ENCODE measurements around the gene PPP6R2. TPM values are rescaled to one million over a fixed set of nuclear protein-coding genes. Genes with fewer than 3 reads are reported as not detected.
A peak's percentile ranks its signal among the peaks of the same experiment; 100 is the strongest.
"Not testable (repeated sequence)": the region's sequence is repeated elsewhere in the genome, so short reads cannot be mapped to it uniquely, and the experiment has no call there.

The PPP6R2 gene
- total RNA-seq, 1 experiment from 2014 or later = 47.8 TPM

DNA sequence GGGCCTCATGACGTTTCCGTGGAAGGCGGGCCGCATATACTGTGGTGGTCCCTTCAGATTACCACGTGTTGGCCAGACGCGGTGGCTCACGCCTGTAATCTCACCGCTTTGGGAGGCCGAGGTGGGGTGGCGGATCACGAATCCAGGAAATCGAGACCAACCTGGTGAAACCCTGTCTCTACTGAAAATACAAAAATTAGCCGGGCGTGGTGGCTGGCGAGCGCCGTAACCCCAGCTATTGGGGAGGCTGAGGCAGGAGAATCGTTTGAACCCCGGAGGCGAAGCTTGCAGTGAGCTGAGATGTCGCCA is 15.5 kb upstream of the PPP6R2 start:
- DNase-seq (ENCODE audit: low spot score) = no peak
- H3K27ac Mint-ChIP-seq = no peak overlapping the region; the same call in 1 of the 2 replicates
- H3K9me3 Mint-ChIP-seq = no peaks in the 10 kb centered on the region
- ChIA-PET CTCF (interaction anchor here (0.6 to 4.9 kb wide), 23 partner anchors 11 to 269 kb away, joined by 3 to 41 read pairs (median 5); partner anchors contain the start of genes HDAC10, MAPK12 and PLXNB2), POLR2A (no interaction called here)
- peak overlapping the region; percentile 68 for H3K4me3 Mint-ChIP-seq
- no peaks in the 10 kb centered on the region for H3K36me3 Mint-ChIP-seq
- peaks cover 3% of the 10 kb centered on the region; the same call in 1 of the 2 replicates for H3K4me1 Mint-ChIP-seq
- TF ChIP-seq, protein P1, sequence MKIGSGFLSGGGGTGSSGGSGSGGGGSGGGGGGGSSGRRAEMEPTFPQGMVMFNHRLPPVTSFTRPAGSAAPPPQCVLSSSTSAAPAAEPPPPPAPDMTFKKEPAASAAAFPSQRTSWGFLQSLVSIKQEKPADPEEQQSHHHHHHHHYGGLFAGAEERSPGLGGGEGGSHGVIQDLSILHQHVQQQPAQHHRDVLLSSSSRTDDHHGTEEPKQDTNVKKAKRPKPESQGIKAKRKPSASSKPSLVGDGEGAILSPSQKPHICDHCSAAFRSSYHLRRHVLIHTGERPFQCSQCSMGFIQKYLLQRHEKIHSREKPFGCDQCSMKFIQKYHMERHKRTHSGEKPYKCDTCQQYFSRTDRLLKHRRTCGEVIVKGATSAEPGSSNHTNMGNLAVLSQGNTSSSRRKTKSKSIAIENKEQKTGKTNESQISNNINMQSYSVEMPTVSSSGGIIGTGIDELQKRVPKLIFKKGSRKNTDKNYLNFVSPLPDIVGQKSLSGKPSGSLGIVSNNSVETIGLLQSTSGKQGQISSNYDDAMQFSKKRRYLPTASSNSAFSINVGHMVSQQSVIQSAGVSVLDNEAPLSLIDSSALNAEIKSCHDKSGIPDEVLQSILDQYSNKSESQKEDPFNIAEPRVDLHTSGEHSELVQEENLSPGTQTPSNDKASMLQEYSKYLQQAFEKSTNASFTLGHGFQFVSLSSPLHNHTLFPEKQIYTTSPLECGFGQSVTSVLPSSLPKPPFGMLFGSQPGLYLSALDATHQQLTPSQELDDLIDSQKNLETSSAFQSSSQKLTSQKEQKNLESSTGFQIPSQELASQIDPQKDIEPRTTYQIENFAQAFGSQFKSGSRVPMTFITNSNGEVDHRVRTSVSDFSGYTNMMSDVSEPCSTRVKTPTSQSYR (CRISPR knock-in tag; IDR thresholded peaks at IDR 0.05) = no peak
- TF ChIP-seq CBFB (CRISPR knock-in tag; IDR thresholded peaks at IDR 0.05; ENCODE audit: low read depth) (no peak), MYBL2 (CRISPR knock-in tag; IDR thresholded peaks at IDR 0.05) (no peak)
- TF ChIP-seq, protein P2, sequence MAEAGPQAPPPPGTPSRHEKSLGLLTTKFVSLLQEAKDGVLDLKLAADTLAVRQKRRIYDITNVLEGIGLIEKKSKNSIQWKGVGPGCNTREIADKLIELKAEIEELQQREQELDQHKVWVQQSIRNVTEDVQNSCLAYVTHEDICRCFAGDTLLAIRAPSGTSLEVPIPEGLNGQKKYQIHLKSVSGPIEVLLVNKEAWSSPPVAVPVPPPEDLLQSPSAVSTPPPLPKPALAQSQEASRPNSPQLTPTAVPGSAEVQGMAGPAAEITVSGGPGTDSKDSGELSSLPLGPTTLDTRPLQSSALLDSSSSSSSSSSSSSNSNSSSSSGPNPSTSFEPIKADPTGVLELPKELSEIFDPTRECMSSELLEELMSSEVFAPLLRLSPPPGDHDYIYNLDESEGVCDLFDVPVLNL (CRISPR knock-in tag; IDR thresholded peaks at IDR 0.05; ENCODE audit: borderline replicate concordance, low read depth) = no peak
- TF ChIP-seq, protein P3, sequence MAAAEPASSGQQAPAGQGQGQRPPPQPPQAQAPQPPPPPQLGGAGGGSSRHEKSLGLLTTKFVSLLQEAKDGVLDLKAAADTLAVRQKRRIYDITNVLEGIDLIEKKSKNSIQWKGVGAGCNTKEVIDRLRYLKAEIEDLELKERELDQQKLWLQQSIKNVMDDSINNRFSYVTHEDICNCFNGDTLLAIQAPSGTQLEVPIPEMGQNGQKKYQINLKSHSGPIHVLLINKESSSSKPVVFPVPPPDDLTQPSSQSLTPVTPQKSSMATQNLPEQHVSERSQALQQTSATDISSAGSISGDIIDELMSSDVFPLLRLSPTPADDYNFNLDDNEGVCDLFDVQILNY (CRISPR knock-in tag; IDR thresholded peaks at IDR 0.05) = no peak
- H3K27me3 Mint-ChIP-seq (ENCODE audit: low read depth) = peaks cover 28% of the 10 kb centered on the region
- no peak for ATAC-seq

DNA sequence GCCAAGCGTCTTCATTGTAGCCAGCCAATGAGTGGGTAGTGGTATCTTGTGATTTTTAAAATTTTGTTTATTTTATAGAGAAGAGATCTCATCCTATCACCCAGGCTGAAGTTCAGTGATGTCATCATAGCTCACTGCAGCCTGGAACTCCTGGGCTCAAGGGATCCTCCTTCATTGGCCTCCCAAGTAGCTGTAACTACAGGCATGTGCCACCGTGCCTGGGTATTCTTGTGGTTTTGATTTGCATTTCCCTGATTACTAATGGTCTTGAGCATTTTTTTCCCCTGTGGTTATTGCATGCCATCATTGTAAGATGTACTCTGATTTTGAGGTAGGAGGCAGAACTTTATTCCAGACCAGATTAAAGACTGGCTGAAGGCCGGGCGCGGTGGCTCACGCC is 13.9 kb upstream of the PPP6R2 start:
- POLR2A ChIA-PET = no interaction called here
- Mint-ChIP-seq H3K27ac (no peak overlapping the region), H3K27me3 (ENCODE audit: low read depth) (peaks cover 28% of the 10 kb centered on the region), H3K4me1 (peaks cover 3% of the 10 kb centered on the region; the same call in 1 of the 2 replicates), H3K4me3 (no peak overlapping the region), H3K36me3 (no peaks in the 10 kb centered on the region), H3K9me3 (no peaks in the 10 kb centered on the region)
- CTCF ChIA-PET = interaction anchor here (0.7 to 3.4 kb wide), 4 partner anchors 12 to 53 kb away, joined by 3 to 19 read pairs (median 6); partner anchors contain the start of gene PLXNB2
- no peak for ATAC-seq
- TF ChIP-seq MXD4 (CRISPR knock-in tag; IDR thresholded peaks at IDR 0.05; ENCODE audit: borderline replicate concordance) = no peak
- TF ChIP-seq, protein P4, sequence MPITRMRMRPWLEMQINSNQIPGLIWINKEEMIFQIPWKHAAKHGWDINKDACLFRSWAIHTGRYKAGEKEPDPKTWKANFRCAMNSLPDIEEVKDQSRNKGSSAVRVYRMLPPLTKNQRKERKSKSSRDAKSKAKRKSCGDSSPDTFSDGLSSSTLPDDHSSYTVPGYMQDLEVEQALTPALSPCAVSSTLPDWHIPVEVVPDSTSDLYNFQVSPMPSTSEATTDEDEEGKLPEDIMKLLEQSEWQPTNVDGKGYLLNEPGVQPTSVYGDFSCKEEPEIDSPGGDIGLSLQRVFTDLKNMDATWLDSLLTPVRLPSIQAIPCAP (CRISPR knock-in tag; IDR thresholded peaks at IDR 0.05) = no peak
- TF ChIP-seq, protein P5, sequence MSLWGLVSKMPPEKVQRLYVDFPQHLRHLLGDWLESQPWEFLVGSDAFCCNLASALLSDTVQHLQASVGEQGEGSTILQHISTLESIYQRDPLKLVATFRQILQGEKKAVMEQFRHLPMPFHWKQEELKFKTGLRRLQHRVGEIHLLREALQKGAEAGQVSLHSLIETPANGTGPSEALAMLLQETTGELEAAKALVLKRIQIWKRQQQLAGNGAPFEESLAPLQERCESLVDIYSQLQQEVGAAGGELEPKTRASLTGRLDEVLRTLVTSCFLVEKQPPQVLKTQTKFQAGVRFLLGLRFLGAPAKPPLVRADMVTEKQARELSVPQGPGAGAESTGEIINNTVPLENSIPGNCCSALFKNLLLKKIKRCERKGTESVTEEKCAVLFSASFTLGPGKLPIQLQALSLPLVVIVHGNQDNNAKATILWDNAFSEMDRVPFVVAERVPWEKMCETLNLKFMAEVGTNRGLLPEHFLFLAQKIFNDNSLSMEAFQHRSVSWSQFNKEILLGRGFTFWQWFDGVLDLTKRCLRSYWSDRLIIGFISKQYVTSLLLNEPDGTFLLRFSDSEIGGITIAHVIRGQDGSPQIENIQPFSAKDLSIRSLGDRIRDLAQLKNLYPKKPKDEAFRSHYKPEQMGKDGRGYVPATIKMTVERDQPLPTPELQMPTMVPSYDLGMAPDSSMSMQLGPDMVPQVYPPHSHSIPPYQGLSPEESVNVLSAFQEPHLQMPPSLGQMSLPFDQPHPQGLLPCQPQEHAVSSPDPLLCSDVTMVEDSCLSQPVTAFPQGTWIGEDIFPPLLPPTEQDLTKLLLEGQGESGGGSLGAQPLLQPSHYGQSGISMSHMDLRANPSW (CRISPR knock-in tag; conservative IDR thresholded peaks at IDR 0.05; ENCODE audit: low read depth) = no peak
- TF ChIP-seq, protein P6, sequence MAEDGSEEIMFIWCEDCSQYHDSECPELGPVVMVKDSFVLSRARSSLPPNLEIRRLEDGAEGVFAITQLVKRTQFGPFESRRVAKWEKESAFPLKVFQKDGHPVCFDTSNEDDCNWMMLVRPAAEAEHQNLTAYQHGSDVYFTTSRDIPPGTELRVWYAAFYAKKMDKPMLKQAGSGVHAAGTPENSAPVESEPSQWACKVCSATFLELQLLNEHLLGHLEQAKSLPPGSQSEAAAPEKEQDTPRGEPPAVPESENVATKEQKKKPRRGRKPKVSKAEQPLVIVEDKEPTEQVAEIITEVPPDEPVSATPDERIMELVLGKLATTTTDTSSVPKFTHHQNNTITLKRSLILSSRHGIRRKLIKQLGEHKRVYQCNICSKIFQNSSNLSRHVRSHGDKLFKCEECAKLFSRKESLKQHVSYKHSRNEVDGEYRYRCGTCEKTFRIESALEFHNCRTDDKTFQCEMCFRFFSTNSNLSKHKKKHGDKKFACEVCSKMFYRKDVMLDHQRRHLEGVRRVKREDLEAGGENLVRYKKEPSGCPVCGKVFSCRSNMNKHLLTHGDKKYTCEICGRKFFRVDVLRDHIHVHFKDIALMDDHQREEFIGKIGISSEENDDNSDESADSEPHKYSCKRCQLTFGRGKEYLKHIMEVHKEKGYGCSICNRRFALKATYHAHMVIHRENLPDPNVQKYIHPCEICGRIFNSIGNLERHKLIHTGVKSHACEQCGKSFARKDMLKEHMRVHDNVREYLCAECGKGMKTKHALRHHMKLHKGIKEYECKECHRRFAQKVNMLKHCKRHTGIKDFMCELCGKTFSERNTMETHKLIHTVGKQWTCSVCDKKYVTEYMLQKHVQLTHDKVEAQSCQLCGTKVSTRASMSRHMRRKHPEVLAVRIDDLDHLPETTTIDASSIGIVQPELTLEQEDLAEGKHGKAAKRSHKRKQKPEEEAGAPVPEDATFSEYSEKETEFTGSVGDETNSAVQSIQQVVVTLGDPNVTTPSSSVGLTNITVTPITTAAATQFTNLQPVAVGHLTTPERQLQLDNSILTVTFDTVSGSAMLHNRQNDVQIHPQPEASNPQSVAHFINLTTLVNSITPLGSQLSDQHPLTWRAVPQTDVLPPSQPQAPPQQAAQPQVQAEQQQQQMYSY (CRISPR knock-in tag; IDR thresholded peaks at IDR 0.05) = no peak
- TF ChIP-seq, protein P7, sequence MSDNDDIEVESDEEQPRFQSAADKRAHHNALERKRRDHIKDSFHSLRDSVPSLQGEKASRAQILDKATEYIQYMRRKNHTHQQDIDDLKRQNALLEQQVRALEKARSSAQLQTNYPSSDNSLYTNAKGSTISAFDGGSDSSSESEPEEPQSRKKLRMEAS (CRISPR knock-in tag; IDR thresholded peaks at IDR 0.05) = no peak
- no peak for TF ChIP-seq CBFB (CRISPR knock-in tag; IDR thresholded peaks at IDR 0.05; ENCODE audit: low read depth)
- no peak for TF ChIP-seq RELA (CRISPR knock-in tag; IDR thresholded peaks at IDR 0.05; ENCODE audit: borderline replicate concordance)
- no peak for DNase-seq (ENCODE audit: low spot score)

DNA sequence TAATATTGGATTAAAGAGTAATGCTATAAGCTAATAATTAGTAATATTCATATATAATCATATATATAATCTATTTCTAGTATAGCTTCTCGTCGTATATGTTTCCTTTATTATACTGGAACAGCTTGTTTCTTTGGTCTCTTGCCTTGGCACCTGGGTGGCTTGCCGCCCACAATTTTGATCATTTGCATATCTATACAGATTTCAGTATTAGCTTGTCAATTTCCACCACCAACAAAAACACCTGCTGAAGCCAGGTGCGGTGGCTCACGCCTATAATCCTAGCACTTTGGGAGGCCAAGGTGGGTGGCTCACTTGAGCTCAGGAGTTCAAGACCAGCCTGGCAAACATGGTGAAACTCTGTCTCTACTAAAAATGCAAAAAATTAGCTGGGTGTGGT is 8.7 kb upstream of the PPP6R2 start:
- H3K27me3 Mint-ChIP-seq (ENCODE audit: low read depth); POLR2A ChIA-PET; H3K27ac Mint-ChIP-seq; H3K4me3 Mint-ChIP-seq; CTCF ChIA-PET; H3K9me3 Mint-ChIP-seq; ATAC-seq; H3K36me3 Mint-ChIP-seq; H3K4me1 Mint-ChIP-seq; DNase-seq (ENCODE audit: low spot score): not testable (repeated sequence)
